ENCODE data around the gene SEC31A.

DNA sequence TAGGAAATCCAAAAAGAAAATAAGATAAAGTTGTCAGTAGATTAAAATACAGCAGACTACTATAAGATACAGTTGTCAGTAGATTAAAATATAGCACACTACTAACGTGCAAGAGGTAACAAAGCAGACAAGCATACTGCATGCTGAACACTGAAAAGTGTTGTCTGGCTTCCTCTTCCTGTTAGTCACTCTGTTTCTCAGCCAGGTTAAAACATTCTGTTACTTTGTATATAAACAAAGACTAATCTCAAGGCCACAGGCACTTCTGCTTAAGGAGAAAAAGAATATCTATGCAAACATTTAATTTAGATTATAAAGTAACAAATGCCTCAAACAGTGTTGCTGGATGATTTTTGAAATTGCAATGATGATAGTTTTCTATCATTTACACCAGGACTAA lies 51.3 kb downstream of the SEC31A start:
- TF ChIP-seq, protein P1, sequence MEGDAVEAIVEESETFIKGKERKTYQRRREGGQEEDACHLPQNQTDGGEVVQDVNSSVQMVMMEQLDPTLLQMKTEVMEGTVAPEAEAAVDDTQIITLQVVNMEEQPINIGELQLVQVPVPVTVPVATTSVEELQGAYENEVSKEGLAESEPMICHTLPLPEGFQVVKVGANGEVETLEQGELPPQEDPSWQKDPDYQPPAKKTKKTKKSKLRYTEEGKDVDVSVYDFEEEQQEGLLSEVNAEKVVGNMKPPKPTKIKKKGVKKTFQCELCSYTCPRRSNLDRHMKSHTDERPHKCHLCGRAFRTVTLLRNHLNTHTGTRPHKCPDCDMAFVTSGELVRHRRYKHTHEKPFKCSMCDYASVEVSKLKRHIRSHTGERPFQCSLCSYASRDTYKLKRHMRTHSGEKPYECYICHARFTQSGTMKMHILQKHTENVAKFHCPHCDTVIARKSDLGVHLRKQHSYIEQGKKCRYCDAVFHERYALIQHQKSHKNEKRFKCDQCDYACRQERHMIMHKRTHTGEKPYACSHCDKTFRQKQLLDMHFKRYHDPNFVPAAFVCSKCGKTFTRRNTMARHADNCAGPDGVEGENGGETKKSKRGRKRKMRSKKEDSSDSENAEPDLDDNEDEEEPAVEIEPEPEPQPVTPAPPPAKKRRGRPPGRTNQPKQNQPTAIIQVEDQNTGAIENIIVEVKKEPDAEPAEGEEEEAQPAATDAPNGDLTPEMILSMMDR (IDR thresholded peaks at IDR 0.05; ENCODE audit: low read depth, low read length), result no peak
- TF ChIP-seq EZH2phosphoT487 (IDR thresholded peaks at IDR 0.05; ENCODE audit: low read depth), result no peak

Data from OCI-LY3 (cell line).